GM12801 (cell line): ENCODE data around the gene ARID4A.

Experiments used
- TF ChIP-seq, protein P1 (sequence below): IDR thresholded peaks from one replicate; pipeline ENCODE4 v1.5.1; 2011; ENCODE audit warnings: control low read depth; ENCODE audit not compliant: insufficient read length; ENCODE audit errors: extremely low read depth

Gene ARID4A

GRCh38 chr14:58414845-58415244 is 116.5 kb downstream of the ARID4A start:
- TF ChIP-seq, protein P1, sequence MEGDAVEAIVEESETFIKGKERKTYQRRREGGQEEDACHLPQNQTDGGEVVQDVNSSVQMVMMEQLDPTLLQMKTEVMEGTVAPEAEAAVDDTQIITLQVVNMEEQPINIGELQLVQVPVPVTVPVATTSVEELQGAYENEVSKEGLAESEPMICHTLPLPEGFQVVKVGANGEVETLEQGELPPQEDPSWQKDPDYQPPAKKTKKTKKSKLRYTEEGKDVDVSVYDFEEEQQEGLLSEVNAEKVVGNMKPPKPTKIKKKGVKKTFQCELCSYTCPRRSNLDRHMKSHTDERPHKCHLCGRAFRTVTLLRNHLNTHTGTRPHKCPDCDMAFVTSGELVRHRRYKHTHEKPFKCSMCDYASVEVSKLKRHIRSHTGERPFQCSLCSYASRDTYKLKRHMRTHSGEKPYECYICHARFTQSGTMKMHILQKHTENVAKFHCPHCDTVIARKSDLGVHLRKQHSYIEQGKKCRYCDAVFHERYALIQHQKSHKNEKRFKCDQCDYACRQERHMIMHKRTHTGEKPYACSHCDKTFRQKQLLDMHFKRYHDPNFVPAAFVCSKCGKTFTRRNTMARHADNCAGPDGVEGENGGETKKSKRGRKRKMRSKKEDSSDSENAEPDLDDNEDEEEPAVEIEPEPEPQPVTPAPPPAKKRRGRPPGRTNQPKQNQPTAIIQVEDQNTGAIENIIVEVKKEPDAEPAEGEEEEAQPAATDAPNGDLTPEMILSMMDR: no peak

- TF ChIP-seq, protein P1: no peak
These were observed 117.5 kb downstream of the ARID4A start for GRCh38 chr14:58415636-58416547.
